ENCODE data around the gene ZNF732.
"Not testable (repeated sequence)": the region's sequence is repeated elsewhere in the genome, so short reads cannot be mapped to it uniquely, and the experiment has no call there.

ZNF732 gene

GRCh38 chr4:304969-305680 is at the start of gene ZNF732:
ZNF732 (minus strand) TSS chr4:305474; CDS start chr4:305310, 164 bp downstream.
- DNase-seq, result no peak

DNA sequence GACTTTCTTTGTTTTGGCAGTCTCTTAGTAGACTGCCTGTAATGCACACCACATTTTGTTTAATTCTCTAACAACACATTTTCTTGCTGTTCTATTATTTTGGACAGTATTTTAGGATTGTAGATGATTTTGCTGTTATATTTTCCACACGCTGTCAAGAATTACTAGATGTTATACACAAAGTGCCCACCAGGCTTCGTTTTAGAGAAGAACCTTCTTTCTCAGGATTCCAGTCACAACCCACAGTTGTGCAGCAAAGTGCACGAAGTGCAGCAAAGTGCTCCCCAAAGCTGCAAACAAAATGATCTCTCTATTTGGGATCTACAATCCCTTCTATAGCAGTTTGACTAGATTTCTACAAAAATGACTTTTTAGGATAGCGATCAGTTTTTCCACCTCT is 34.7 kb upstream of the ZNF732 start:
- no peak for DNase-seq

DNA sequence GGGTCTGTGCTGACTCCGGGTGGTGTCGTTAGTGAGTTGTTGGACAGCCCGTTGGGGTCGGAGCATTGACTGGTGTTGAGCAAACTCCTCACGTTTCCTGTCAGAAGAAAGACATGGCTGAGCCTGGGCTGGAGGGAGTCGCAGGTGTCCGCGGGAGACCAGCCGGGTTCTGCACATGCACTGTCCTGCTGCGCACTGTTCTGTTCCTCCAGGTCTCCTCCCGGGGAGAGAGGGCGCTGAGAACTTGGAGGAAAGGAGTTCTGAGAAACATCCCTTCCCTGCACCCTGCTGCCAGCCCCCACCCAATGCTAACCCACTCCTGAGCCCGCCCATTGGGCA is 33.5 kb upstream of the ZNF732 start:
- DNase-seq, result no peak

- no peak for DNase-seq
These were observed 32.9 kb upstream of the ZNF732 start for GRCh38 chr4:337932-338758.

DNA sequence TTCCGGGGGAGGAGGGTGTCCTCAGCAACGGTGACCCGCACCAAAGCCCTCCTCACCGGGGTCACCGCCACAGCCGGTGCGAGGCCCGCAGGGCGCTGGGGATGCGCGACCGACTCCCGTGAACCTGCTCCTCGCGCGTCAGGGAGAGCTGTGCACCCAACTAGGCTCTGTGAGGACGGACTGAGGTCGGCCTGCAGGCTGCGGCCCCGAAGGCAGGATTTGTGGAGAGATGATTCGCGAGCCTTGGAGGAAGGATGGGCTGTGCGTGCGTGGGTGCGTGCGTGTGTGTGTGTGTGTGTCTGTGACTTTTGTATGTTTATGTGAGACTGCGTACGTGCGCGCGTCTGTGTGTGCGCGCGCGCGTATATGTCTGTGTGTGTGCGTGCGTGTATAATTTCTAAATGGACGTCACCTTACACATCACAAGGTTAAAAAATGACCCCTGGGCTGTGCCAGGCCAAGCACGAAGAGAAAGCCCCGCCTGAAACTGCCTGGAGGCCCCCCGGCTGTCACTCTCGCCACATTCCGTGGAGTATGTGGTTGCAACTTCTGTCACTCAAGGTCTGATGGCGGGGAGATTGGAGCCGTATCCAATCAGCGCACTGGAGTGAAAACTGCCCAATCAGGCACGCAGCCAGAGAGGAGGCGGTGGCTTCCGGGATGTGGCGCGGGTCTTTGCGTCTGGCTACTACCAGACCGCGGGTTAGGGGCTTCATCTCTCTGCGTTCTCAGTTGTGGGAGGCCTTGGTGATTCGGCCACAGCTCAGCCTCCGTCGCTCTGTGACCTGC is 32.1 kb upstream of the ZNF732 start, which contains the start of gene ZNF141:
TSS of gene ZNF141 (plus strand) at position 672 of the 789 bp plus-strand sequence. CDS start 170 bp downstream, outside the sequence.
- peak; percentile 64 for DNase-seq

- no peak for DNase-seq
These were observed 31.5 kb upstream of the ZNF732 start for GRCh38 chr4:336893-337142.

- no peak for DNase-seq
These were observed 31.0 kb upstream of the ZNF732 start for GRCh38 chr4:336099-336892.

DNA sequence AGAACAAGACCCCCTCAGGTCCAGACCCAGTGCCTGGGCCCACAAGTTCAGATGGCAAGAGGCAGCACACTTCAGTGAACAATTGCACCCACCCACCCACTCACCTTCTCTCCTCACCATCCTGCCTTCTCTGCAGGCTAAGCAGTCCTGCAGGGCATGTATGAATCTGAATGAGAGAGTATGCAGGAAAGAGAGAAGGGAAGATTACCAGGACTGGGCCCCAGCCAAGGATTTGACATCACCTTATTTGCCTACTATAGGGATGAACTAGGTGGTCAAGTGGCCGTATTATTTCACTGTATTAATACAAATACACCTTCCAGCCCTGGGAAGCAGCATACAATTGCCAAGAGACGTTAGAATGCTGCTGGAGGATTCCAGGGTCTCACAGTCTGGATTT is 30.2 kb upstream of the ZNF732 start:
- no peak for DNase-seq

DNA sequence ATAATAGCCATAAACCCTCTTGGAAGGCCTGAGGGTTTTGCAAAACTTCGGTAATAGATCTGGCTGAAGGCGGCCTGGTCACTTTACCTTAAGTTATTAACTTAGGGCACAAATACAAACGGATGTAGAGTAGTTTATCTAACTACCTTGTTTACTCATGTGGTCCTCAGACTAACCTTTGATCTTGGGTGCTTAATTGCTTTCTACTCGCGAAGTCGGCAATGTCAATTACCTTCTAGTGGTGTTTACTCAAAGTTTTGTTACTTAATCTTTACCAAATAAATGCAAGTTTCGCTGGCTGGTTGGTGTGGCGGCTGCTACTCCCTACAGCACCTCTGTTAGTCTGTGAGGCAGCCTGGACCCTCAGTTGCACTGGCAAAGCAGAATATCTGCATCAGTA is 23.5 kb upstream of the ZNF732 start:
- no peak for DNase-seq

DNA sequence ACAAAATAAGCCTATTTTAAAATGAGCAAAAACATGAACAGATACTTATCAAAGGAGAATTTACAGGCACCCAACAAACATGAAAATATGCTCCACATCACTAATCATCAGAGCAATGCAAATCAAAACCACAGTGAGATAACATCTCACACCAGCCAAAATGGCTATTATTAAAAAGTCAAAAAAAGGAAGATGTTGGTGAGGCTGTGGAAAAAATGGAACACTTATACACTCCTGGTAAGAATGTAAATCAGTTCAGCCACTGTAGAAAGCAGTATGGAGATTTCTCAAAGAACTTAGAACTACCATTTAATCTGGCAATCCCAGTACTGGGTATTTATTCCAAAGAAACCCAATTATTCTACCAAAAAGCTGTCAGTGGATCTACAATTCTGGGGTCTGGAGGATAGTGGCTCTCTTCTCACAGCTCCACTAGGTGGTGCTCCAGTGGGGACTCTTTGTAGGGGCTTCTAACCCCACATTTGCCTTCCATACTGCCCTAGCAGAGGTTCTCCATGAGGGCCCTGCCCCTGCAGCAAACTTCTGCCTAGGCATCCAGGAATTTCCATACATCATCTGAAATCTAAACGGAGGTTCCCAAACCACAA is 9.1 kb upstream of the ZNF732 start:
- no peak for DNase-seq

DNA sequence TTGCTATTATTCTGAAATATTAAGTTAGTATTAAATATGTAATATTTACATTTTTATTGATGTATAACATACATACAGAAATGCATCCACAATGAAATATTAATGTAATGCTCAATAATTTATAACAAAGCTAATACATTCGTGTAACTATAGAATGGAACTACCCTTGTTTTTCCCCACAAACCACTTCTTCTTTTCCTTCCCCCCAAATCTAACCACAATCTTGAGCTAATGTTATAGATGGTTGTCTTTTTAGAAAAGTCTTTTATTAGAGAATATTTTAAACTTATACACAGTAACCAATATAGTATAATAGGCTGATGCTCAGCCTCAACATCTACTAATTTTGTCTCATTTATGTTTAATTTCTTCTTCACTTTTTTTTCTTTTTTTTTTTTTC is 4.5 kb upstream of the ZNF732 start:
- DNase-seq, result no peak

DNA sequence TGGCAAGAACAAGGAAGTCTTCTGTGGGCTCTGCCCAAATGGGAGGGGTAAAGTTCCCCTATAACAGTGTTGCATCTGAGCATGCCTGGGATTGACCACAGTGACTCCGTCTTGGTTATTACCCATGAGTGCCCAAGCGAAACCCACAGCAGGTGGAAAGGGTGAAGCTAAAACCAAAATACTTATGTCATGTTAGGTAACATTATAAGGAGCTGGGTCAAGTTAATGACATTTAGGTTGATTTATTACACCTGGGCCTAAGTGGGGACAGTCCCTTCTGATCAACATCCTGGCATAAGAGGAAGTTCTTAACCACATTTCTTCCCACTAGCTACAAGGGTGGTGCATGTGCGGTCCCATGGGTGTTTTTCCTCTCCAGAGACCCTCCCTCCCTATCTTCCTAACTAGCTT is 1.3 kb upstream of the ZNF732 start:
- peak; percentile 34 for DNase-seq

DNA sequence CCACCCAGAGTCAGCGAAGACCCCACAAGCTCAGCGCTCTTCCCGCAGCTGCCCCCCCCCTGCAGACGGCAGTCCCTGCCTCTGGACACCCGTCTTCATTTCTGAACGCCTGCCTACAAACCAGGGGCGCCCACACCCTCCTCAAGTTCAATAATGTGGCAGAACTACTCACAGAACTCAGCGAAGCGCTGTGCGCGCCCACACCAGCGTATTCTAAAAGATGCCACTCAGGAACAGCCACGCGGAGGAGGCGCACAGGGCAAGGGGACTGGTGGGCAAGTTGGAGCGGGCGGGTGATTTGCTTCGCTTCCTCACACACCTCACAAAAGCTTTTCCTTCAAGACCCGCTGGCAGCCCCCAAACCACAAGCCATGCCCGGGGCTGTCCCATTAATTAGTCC is 758 bp downstream of the ZNF732 start:
- not testable (repeated sequence) for DNase-seq

- DNase-seq, result no peak
These were observed 2.9 kb downstream of the ZNF732 start for GRCh38 chr4:302381-302780.

DNA sequence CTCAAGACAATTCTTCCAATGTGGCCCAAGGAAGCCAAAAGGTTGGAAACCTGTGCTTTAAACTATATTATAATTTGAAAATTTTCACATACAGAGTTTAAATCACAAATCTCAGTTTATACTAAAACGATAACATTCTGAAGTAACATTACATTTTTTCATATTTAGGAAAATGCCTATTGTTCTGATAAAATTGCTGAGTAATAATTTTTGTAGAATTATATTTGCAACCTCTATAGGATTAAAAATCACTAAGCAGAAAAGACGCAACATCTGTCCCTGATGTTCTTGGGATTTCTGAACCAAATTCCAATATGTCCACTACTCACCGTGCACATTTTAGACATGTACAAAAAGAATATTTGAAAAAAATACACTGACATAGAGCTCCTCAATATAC is 10.5 kb downstream of the ZNF732 start:
- DNase-seq, result no peak

GRCh38 chr4:288891-289290 is 16.4 kb downstream of the ZNF732 start:
- DNase-seq, result no peak

GRCh38 chr4:273309-274017 is 31.8 kb downstream of the ZNF732 start:
- DNase-seq, result no peak

DNA sequence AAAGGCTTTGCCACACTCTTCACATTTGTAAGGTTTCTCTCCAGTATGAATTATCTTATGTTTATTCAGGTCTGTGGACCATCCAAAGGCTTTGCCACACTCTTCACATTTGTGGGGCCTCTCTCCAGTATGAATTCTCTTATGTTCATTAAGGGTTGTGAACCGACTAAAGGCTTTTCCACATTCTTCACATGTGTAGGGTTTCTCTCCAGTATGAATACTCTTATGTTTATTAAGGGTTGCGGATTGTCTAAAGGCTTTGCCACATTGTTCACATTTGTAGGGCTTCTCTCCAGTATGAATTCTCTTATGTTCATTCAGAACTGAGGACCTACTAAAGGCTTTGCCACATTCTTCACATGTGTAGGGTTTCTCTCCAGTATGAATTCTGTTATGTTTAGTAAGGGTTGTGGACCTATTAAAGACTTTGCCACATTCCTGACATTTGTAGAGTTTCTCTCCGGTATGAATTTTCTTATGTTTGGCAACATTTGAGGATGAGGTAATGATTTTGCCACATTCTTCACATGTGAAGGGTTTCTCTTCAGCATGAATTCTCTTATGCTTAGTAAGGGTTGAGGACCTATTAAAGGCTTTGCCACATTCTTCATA is 33.7 kb downstream of the ZNF732 start:
- no peak for DNase-seq

DNA sequence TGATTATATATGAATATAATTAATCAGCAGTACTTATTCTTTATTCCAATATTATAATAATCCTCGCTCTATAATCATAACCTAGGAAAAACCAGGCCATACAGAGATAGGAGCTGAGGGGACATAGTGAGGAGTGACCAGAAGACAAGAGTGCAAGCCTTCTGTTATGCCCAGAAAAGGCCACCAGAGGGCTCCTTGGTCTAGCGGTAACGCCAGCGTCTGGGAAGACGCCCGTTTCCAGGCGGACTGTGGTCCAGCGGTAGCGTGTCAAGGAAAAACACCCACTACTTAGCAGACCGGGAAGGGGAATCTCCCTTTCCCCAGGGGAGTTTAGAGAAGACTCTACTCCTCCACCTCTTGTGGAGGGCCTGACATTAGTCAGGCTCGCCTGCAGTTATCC is 46.0 kb downstream of the ZNF732 start:
- DNase-seq, result not testable (repeated sequence)

- DNase-seq, result no peak
These were observed 48.8 kb downstream of the ZNF732 start for GRCh38 chr4:256492-256891.
